Measurements from ENCODE around the gene CLTCL1.

GRCh38 chr22:19134874-19135273, 156.6 kb downstream of the CLTCL1 start:
- TF ChIP-seq CTCF (IDR thresholded peaks at IDR 0.05) (no peak), POLR2A (IDR thresholded peaks at IDR 0.05) (no peak), POLR2AphosphoS5 (IDR thresholded peaks at IDR 0.05) (no peak)
